ENCODE results near the gene FMN2.

The FMN2 gene

GRCh38 chr1:240362826-240363225, 271.1 kb downstream of the FMN2 start:
- Histone ChIP-seq H3K36me3 (ENCODE audit: control insufficient read depth, insufficient read depth, low read length) (no peaks in the 10 kb centered on the region), H3K4me1 (ENCODE audit: control insufficient read depth, insufficient read depth, low read length, poor library complexity, severe bottlenecking) (no peaks in the 10 kb centered on the region), H3K9me3 (ENCODE audit: control insufficient read depth, low read length) (no peaks in the 10 kb centered on the region), H3K27ac (ENCODE audit: low read depth, low read length, severe bottlenecking) (no peak overlapping the region), H3K4me3 (ENCODE audit: extremely low read depth, insufficient read depth, low read length, poor library complexity, severe bottlenecking) (no peak overlapping the region)
- no CpG with 5 or more reads among the region's 2 CpGs for WGBS, 2 experiments (ENCODE audit: insufficient coverage in 2 of 2)

- no peak overlapping the region for H3K4me3 ChIP-seq (ENCODE audit: extremely low read depth, insufficient read depth, low read length, poor library complexity, severe bottlenecking)
- no peaks in the 10 kb centered on the region for H3K36me3 ChIP-seq (ENCODE audit: control insufficient read depth, insufficient read depth, low read length)
- 70 to 86% methylated on average over 4 of the region's 5 CpGs for WGBS, 2 experiments (ENCODE audit: insufficient coverage in 2 of 2)
- no peaks in the 10 kb centered on the region for H3K4me1 ChIP-seq (ENCODE audit: control insufficient read depth, insufficient read depth, low read length, poor library complexity, severe bottlenecking)
- H3K9me3 ChIP-seq (ENCODE audit: control insufficient read depth, low read length): no peaks in the 10 kb centered on the region
- no peak overlapping the region for H3K27ac ChIP-seq (ENCODE audit: low read depth, low read length, severe bottlenecking)
These were observed 271.6 kb downstream of the FMN2 start for GRCh38 chr1:240363315-240363714.

- no peaks in the 10 kb centered on the region for H3K9me3 ChIP-seq (ENCODE audit: control insufficient read depth, low read length)
- 80 to 89% methylated on average over 1 to 3 of the region's 3 CpGs for whole genome bisulfite sequencing, 2 experiments (ENCODE audit: insufficient coverage in 2 of 2)
- H3K36me3 ChIP-seq (ENCODE audit: control insufficient read depth, insufficient read depth, low read length): no peaks in the 10 kb centered on the region
- no peaks in the 10 kb centered on the region for H3K4me1 ChIP-seq (ENCODE audit: control insufficient read depth, insufficient read depth, low read length, poor library complexity, severe bottlenecking)
- no peak overlapping the region for H3K4me3 ChIP-seq (ENCODE audit: extremely low read depth, insufficient read depth, low read length, poor library complexity, severe bottlenecking)
- no peak overlapping the region for H3K27ac ChIP-seq (ENCODE audit: low read depth, low read length, severe bottlenecking)
These were observed 272.2 kb downstream of the FMN2 start for GRCh38 chr1:240363914-240364313.

- WGBS, 2 experiments (ENCODE audit: insufficient coverage in 2 of 2): 100% methylated on average over 1 to 2 of the region's 9 CpGs
- Histone ChIP-seq H3K4me3 (ENCODE audit: extremely low read depth, insufficient read depth, low read length, poor library complexity, severe bottlenecking) (no peak overlapping the region), H3K4me1 (ENCODE audit: control insufficient read depth, insufficient read depth, low read length, poor library complexity, severe bottlenecking) (no peaks in the 10 kb centered on the region), H3K9me3 (ENCODE audit: control insufficient read depth, low read length) (no peaks in the 10 kb centered on the region), H3K27ac (ENCODE audit: low read depth, low read length, severe bottlenecking) (no peak overlapping the region), H3K36me3 (ENCODE audit: control insufficient read depth, insufficient read depth, low read length) (no peaks in the 10 kb centered on the region)
These were observed 275.0 kb downstream of the FMN2 start for GRCh38 chr1:240366636-240367035.

- Histone ChIP-seq H3K4me3 (ENCODE audit: extremely low read depth, insufficient read depth, low read length, poor library complexity, severe bottlenecking) (no peak overlapping the region), H3K4me1 (ENCODE audit: control insufficient read depth, insufficient read depth, low read length, poor library complexity, severe bottlenecking) (no peaks in the 10 kb centered on the region), H3K36me3 (ENCODE audit: control insufficient read depth, insufficient read depth, low read length) (no peaks in the 10 kb centered on the region), H3K9me3 (ENCODE audit: control insufficient read depth, low read length) (peaks cover 6% of the 10 kb centered on the region), H3K27ac (ENCODE audit: low read depth, low read length, severe bottlenecking) (no peak overlapping the region)
- 80 to 90% methylated on average over 1 to 4 of the region's 5 CpGs for WGBS, 2 experiments (ENCODE audit: insufficient coverage in 2 of 2)
These were observed 293.9 kb downstream of the FMN2 start for GRCh38 chr1:240385551-240385950.

DNA sequence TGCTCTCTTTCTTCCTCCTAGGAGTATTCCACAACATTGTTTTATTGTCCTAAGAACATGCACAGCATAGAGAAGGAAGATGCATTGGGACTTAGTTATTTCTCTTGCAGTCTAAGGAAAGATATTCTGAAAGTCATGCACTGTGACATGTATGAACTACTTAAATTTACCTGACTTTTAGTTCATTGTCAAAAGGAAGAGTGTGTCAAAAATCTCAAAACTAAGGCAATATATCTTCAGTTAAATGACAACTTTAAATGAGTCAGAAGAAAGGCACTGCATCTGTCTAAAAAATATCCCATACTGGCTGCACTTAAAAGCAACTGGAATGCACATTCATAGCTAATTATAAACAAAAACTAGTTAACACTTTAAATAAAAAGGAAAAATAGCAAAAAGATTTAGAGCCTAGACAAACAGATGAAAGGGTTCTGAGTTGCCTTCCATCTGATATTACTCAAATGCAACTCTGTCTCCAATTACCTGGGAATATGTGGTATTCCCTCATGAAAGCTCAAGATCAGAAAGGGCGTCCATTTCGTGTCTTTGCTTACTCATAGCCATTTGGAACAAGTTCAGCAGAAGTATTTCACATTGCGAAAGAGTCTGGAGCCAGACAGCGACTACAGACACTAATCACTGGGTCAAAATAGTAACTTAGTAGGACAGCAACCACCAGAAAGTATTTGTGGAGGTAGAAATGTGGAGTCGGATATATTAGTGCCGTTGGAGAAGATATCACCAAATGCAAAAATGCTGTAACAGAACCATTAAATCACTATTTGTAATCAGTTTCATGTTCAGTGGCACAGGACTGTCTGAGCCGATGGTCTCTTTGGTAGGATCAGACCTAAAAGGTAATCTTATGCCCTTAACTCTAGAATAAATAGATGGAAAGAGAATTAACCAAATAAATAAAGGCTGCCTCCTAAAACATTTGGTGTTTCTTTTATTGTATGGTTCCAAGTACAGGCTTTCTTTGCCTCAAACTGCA, 294.6 kb downstream of the FMN2 start:
- peaks cover 5% of the 10 kb centered on the region for H3K9me3 ChIP-seq (ENCODE audit: control insufficient read depth, low read length)
- H3K36me3 ChIP-seq (ENCODE audit: control insufficient read depth, insufficient read depth, low read length): no peaks in the 10 kb centered on the region
- H3K4me1 ChIP-seq (ENCODE audit: control insufficient read depth, insufficient read depth, low read length, poor library complexity, severe bottlenecking): no peaks in the 10 kb centered on the region
- no peak overlapping the region for H3K4me3 ChIP-seq (ENCODE audit: extremely low read depth, insufficient read depth, low read length, poor library complexity, severe bottlenecking)
- WGBS, 2 experiments (ENCODE audit: insufficient coverage in 2 of 2): 94 to 100% methylated on average over 2 to 4 of the region's 7 CpGs
- no peak overlapping the region for H3K27ac ChIP-seq (ENCODE audit: low read depth, low read length, severe bottlenecking)

DNA sequence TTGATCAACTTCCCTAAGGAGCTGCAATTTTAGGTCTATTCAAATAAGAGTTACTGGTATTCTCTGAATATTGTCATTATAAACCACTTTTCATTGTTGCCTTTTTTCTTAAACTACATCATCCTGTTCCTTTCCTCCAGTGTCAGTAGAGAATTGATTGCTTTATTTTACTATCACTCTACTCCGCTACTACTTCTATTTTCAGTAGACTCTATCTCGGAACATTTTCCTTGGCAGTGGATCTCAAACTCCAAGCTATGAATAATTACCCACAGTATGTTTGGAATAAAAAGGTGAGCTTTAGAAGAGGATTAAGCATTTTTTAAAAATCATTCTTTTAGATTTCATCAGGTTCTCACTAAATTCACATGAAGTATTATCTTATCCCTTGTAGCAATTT, 295.4 kb downstream of the FMN2 start:
- Histone ChIP-seq H3K9me3 (ENCODE audit: control insufficient read depth, low read length) (no peaks in the 10 kb centered on the region), H3K4me1 (ENCODE audit: control insufficient read depth, insufficient read depth, low read length, poor library complexity, severe bottlenecking) (no peaks in the 10 kb centered on the region), H3K27ac (ENCODE audit: low read depth, low read length, severe bottlenecking) (no peak overlapping the region), H3K36me3 (ENCODE audit: control insufficient read depth, insufficient read depth, low read length) (no peaks in the 10 kb centered on the region), H3K4me3 (ENCODE audit: extremely low read depth, insufficient read depth, low read length, poor library complexity, severe bottlenecking) (no peak overlapping the region)
- no CpG with 5 or more reads among the region's 2 CpGs for WGBS, 2 experiments (ENCODE audit: insufficient coverage in 2 of 2)

- Histone ChIP-seq H3K36me3 (ENCODE audit: control insufficient read depth, insufficient read depth, low read length) (no peaks in the 10 kb centered on the region), H3K9me3 (ENCODE audit: control insufficient read depth, low read length) (peaks cover 5% of the 10 kb centered on the region), H3K4me3 (ENCODE audit: extremely low read depth, insufficient read depth, low read length, poor library complexity, severe bottlenecking) (no peak overlapping the region), H3K4me1 (ENCODE audit: control insufficient read depth, insufficient read depth, low read length, poor library complexity, severe bottlenecking) (no peaks in the 10 kb centered on the region), H3K27ac (ENCODE audit: low read depth, low read length, severe bottlenecking) (no peak overlapping the region)
- WGBS, 2 experiments (ENCODE audit: insufficient coverage in 2 of 2): no CpG with 5 or more reads among the region's 2 CpGs
These were observed 300.1 kb downstream of the FMN2 start for GRCh38 chr1:240391660-240392260.

DNA sequence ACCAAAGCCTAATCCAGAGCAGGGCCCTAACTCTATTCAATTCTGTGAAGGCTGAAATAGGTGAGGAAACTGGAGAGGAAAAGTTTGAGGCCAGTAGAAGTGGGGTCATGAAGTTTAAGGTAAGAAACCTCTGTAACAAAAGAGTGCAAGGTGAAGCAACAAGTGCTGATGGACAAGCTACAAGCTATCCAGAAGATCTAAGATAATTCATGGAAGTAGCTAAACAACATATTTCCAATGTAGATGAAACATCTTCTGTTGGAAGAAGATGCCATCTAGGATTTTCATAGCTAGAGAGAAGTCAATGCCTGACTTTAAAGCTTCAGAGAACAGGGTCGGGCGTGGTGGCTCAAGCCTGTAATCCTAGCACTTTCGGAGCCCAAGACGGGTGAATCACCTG, 302.7 kb downstream of the FMN2 start:
- Histone ChIP-seq H3K4me1 (ENCODE audit: control insufficient read depth, insufficient read depth, low read length, poor library complexity, severe bottlenecking) (peaks cover 8% of the 10 kb centered on the region), H3K36me3 (ENCODE audit: control insufficient read depth, insufficient read depth, low read length) (no peaks in the 10 kb centered on the region), H3K27ac (ENCODE audit: low read depth, low read length, severe bottlenecking) (no peak overlapping the region), H3K9me3 (ENCODE audit: control insufficient read depth, low read length) (peaks cover 5% of the 10 kb centered on the region), H3K4me3 (ENCODE audit: extremely low read depth, insufficient read depth, low read length, poor library complexity, severe bottlenecking) (no peak overlapping the region)
- WGBS, 2 experiments (ENCODE audit: insufficient coverage in 2 of 2): 88 to 95% methylated on average over 4 of the region's 4 CpGs

- WGBS, 2 experiments (ENCODE audit: insufficient coverage in 2 of 2): 86% methylated on average over 1 of the region's 1 CpG; no CpG with 5 or more reads in 1 of the 2 experiments
- H3K9me3 ChIP-seq (ENCODE audit: control insufficient read depth, low read length): peaks cover 5% of the 10 kb centered on the region
- H3K4me3 ChIP-seq (ENCODE audit: extremely low read depth, insufficient read depth, low read length, poor library complexity, severe bottlenecking): no peak overlapping the region
- no peaks in the 10 kb centered on the region for H3K36me3 ChIP-seq (ENCODE audit: control insufficient read depth, insufficient read depth, low read length)
- H3K27ac ChIP-seq (ENCODE audit: low read depth, low read length, severe bottlenecking): no peak overlapping the region
- peaks cover 11% of the 10 kb centered on the region for H3K4me1 ChIP-seq (ENCODE audit: control insufficient read depth, insufficient read depth, low read length, poor library complexity, severe bottlenecking)
These were observed 303.7 kb downstream of the FMN2 start for GRCh38 chr1:240395336-240395735.

- Histone ChIP-seq H3K36me3 (ENCODE audit: control insufficient read depth, insufficient read depth, low read length) (no peaks in the 10 kb centered on the region), H3K4me3 (ENCODE audit: extremely low read depth, insufficient read depth, low read length, poor library complexity, severe bottlenecking) (no peak overlapping the region), H3K27ac (ENCODE audit: low read depth, low read length, severe bottlenecking) (peak overlapping the region; percentile 77), H3K4me1 (ENCODE audit: control insufficient read depth, insufficient read depth, low read length, poor library complexity, severe bottlenecking) (peaks cover 11% of the 10 kb centered on the region), H3K9me3 (ENCODE audit: control insufficient read depth, low read length) (no peaks in the 10 kb centered on the region)
- 37 to 45% methylated on average over 4 to 5 of the region's 6 CpGs for WGBS, 2 experiments (ENCODE audit: insufficient coverage in 2 of 2)
These were observed 307.7 kb downstream of the FMN2 start for GRCh38 chr1:240399381-240399780.

All from mesodermal cell (in vitro differentiated cells).